22Rv1 (cell line): ENCODE data around the gene STAT4.

Experiments used
- ZFX ChIP-seq: fragments of 450-650 bp; IDR thresholded peaks from 2 replicates; pipeline ENCODE4 v1.6.1; 2017; ENCODE audit warnings: antibody characterized with exemption, borderline replicate concordance
- TF ChIP-seq, protein P1 (sequence below): fragments of 450-650 bp; IDR thresholded peaks from 2 replicates; pipeline ENCODE4 v1.5.1; 2017; ENCODE audit warnings: mild to moderate bottlenecking

DNA sequence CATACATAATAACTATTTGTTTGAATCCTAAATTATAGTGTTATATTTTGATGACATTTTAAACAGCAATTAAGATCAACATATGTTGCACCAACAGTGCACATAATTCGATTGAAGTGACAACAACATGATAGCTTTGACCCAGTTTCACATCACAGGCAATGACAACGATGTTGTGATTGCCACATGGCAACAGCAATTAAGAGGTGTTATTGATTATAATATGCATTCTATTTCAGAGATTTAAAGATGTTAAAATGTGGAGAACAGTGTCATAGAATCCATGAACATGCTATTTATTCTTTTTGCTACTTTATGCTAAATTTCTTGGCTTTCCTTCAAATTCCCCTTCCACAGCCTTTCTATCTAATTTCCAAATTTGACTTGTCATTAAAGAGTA lies 68.5 kb downstream of the STAT4 start:
- TF ChIP-seq, protein P1, sequence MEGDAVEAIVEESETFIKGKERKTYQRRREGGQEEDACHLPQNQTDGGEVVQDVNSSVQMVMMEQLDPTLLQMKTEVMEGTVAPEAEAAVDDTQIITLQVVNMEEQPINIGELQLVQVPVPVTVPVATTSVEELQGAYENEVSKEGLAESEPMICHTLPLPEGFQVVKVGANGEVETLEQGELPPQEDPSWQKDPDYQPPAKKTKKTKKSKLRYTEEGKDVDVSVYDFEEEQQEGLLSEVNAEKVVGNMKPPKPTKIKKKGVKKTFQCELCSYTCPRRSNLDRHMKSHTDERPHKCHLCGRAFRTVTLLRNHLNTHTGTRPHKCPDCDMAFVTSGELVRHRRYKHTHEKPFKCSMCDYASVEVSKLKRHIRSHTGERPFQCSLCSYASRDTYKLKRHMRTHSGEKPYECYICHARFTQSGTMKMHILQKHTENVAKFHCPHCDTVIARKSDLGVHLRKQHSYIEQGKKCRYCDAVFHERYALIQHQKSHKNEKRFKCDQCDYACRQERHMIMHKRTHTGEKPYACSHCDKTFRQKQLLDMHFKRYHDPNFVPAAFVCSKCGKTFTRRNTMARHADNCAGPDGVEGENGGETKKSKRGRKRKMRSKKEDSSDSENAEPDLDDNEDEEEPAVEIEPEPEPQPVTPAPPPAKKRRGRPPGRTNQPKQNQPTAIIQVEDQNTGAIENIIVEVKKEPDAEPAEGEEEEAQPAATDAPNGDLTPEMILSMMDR, result no peak
- no peak for TF ChIP-seq ZFX
